CD14-positive monocyte (primary cell): ENCODE measurements around the gene ANKRD55. TPM values are rescaled to one million over a fixed set of nuclear protein-coding genes. Genes with fewer than 3 reads are reported as not detected.

Source experiments
- DNase-seq, 3 donors: peaks; one replicate each; pipeline ENCODE4 v3.0.0-alpha.2; 2011 to 2022
- H2AFZ ChIP-seq: 2 replicates; pipeline ENCODE4 v1.6.0; 2012; ENCODE audit warnings: mild to moderate bottlenecking, low read depth, low read length, inconsistent platforms; ENCODE audit not compliant: insufficient read depth, poor library complexity, severe bottlenecking
- H3K27ac ChIP-seq, 2 donors: 1 replicate in 1 of 2; 2 replicates in 1 of 2; pipeline ENCODE4 v1.5.1; 2012 to 2013; ENCODE audit warnings: low read length in 2 of 2, control low read depth in 1 of 2, inconsistent platforms in 1 of 2, low read depth in 1 of 2, mild to moderate bottlenecking in 1 of 2
- H3K27me3 ChIP-seq, 2 donors: one replicate each; pipeline versions ENCODE4 v1.6.0 to v1.6.1; 2011 to 2013; ENCODE audit warnings: low read length in 2 of 2; ENCODE audit not compliant: control insufficient read depth in 2 of 2, insufficient read depth in 2 of 2
- H3K36me3 ChIP-seq, 2 donors: replicated peaks in 1 of 2; 1 replicate in 1 of 2; 2 replicates in 1 of 2; pipeline versions ENCODE4 v1.5.1 to v1.6.1; 2012 to 2013; ENCODE audit warnings: low read length in 2 of 2, control low read depth in 1 of 2, inconsistent platforms in 1 of 2, mild to moderate bottlenecking in 1 of 2; ENCODE audit not compliant: insufficient read depth in 2 of 2, control insufficient read depth in 1 of 2
- H3K4me1 ChIP-seq, 2 donors: 1 replicate in 1 of 2; 2 replicates in 1 of 2; pipeline versions ENCODE4 v1.5.1 to v1.6.1; 2012 to 2013; ENCODE audit warnings: low read length in 2 of 2, control low read depth in 1 of 2, inconsistent platforms in 1 of 2, mild to moderate bottlenecking in 1 of 2, moderate library complexity in 1 of 2; ENCODE audit not compliant: insufficient read depth in 2 of 2, control insufficient read depth in 1 of 2
- H3K4me2 ChIP-seq: replicated peaks from 2 replicates; pipeline ENCODE3; 2012; ENCODE audit warnings: low read length, moderate library complexity, mild to moderate bottlenecking; ENCODE audit not compliant: poor library complexity, severe bottlenecking; ENCODE audit errors: extremely low read depth
- H3K4me3 ChIP-seq, 3 experiments: fragments of 200-600 bp in 1 of 3; sonication (generic) in 1 of 3; replicated peaks in 1 of 3; 1 replicate in 2 of 3; 2 replicates in 1 of 3; pipeline ENCODE4 v1.5.1; 2011 to 2013; ENCODE audit warnings: low read length in 3 of 3, mild to moderate bottlenecking in 3 of 3, control low read depth in 2 of 3, low read depth in 2 of 3, inconsistent platforms in 1 of 3, moderate library complexity in 1 of 3
- H3K79me2 ChIP-seq: 2 replicates; pipeline ENCODE4 v1.6.0; 2012; ENCODE audit warnings: mild to moderate bottlenecking, control low read depth, inconsistent platforms, low read length, moderate library complexity; ENCODE audit not compliant: insufficient read depth
- H3K9ac ChIP-seq: 2 replicates; pipeline ENCODE4 v1.6.0; 2017; ENCODE audit warnings: low read length, mild to moderate bottlenecking; ENCODE audit not compliant: insufficient read depth, poor library complexity, severe bottlenecking
- H3K9me3 ChIP-seq, 2 donors: replicated peaks in 1 of 2; 1 replicate in 1 of 2; 2 replicates in 1 of 2; pipeline versions ENCODE4 v1.5.1 to v1.6.1; 2012 to 2013; ENCODE audit warnings: low read length in 2 of 2, control low read depth in 1 of 2; ENCODE audit not compliant: control insufficient read depth in 1 of 2, insufficient read depth in 1 of 2
- H4K20me1 ChIP-seq: 2 replicates; pipeline ENCODE4 v1.6.0; 2012; ENCODE audit warnings: mild to moderate bottlenecking, low read length, control low read depth, moderate library complexity; ENCODE audit not compliant: insufficient read depth
- H3K27ac Mint-ChIP-seq, 7 donors: one replicate each; pipeline ENCODE4 v1.8.0; 2020; ENCODE audit warnings: mild to moderate bottlenecking in 7 of 7, mixed read lengths in 7 of 7, moderate library complexity in 6 of 7, inconsistent platforms in 2 of 7
- H3K27me3 Mint-ChIP-seq, 3 donors: one replicate each; pipeline ENCODE4 v1.8.0; 2021 to 2022; ENCODE audit warnings: low read depth in 3 of 3, mild to moderate bottlenecking in 3 of 3, mixed read lengths in 3 of 3, moderate library complexity in 3 of 3, inconsistent platforms in 1 of 3
- H3K36me3 Mint-ChIP-seq, 2 donors: one replicate each; pipeline ENCODE4 v1.8.0; 2020; ENCODE audit warnings: mixed read lengths in 2 of 2, inconsistent platforms in 1 of 2, mild to moderate bottlenecking in 1 of 2
- H3K4me1 Mint-ChIP-seq: one replicate; pipeline ENCODE4 v1.8.0; 2020; ENCODE audit warnings: mild to moderate bottlenecking, mixed read lengths
- H3K4me3 Mint-ChIP-seq, 2 donors: one replicate each; pipeline ENCODE4 v1.8.0; 2020; ENCODE audit warnings: mild to moderate bottlenecking in 2 of 2, mixed read lengths in 2 of 2, moderate library complexity in 1 of 2
- H3K9me3 Mint-ChIP-seq, 7 donors: one replicate each; pipeline ENCODE4 v1.8.0; 2020 to 2022; ENCODE audit warnings: mixed read lengths in 7 of 7, mild to moderate bottlenecking in 6 of 7, moderate library complexity in 6 of 7, inconsistent platforms in 2 of 7
- CTCF ChIP-seq: fragments of 200-600 bp; IDR thresholded peaks from one replicate; pipeline ENCODE4 v1.8.0; 2022; ENCODE audit warnings: antibody characterized with exemption, mild to moderate bottlenecking
- WGBS: methylation state at CpG from one replicate; pipeline ENCODE4 v1.1.5; 2013; ENCODE audit warnings: missing lambda C conversion rate; ENCODE audit not compliant: insufficient coverage; 5-methylcytosine and 5-hydroxymethylcytosine counted together
- intact Hi-C, 2 donors: fragments of 100-400 bp; cut with micrococcal nuclease; formaldehyde crosslinking; loops; one replicate each; pipeline versions ENCODE4 v1.15.0 to v1.15.1; 2023
- polyA plus RNA-seq, 3 donors: library from polyadenylated mRNA; depleted of rRNA in 1 of 3; unstranded in 2 of 3; stranded (reverse) in 1 of 3; fragments of 300-500 nt in 2 of 3; fragments of >200 nt in 1 of 3; fragmentation: Illumina TruSeq in 2 of 3; gene quantifications; 1 replicate in 2 of 3; 2 replicates in 1 of 3; pipeline ENCODE4 v1.2.3, GENCODE V29; 2012 to 2021

ANKRD55 gene
- polyA plus RNA-seq, 3 donors: 0.20 to 0.55 (median 0.28) TPM

GRCh38 chr5:56076486-56076885, 156.6 kb downstream of the ANKRD55 start:
- no CpG with 5 or more reads among the region's 3 CpGs for WGBS
- no peak for DNase-seq
- Mint-ChIP-seq H3K36me3 (no peaks in the 10 kb centered on the region), H3K27ac (no peak overlapping the region), H3K4me1 (peaks cover 55% of the 10 kb centered on the region), H3K27me3 (peaks cover 1 to 16% (median 3%) of the 10 kb centered on the region in 3 donors), H3K4me3 (no peak overlapping the region), H3K9me3 (no peaks in the 10 kb centered on the region)
- H3K36me3 ChIP-seq: no peaks in the 10 kb centered on the region
- H3K4me1 ChIP-seq: peaks cover 41 to 55% of the 10 kb centered on the region in 2 donors
- H3K4me3 ChIP-seq: no peak overlapping the region
- no peak overlapping the region for H3K27ac ChIP-seq
- H3K79me2 ChIP-seq: no peaks in the 10 kb centered on the region
- no peak for TF ChIP-seq CTCF
- H3K27me3 ChIP-seq: no peaks in the 10 kb centered on the region
- H4K20me1 ChIP-seq: no peaks in the 10 kb centered on the region
- no peaks in the 10 kb centered on the region for H3K9me3 ChIP-seq
- H2AFZ ChIP-seq: no peak overlapping the region
- intact Hi-C loops: loop anchor here (10.0 kb wide), 2 partner anchors 68 to 108 kb away; no protein-coding TSS in a partner anchor
- H3K4me2 ChIP-seq: no peak overlapping the region
- H3K9ac ChIP-seq: no peak overlapping the region

GRCh38 chr5:56075361-56075760, 157.8 kb downstream of the ANKRD55 start:
- no peak for DNase-seq
- no peaks in the 10 kb centered on the region for H3K27me3 ChIP-seq
- no peak overlapping the region for H3K4me2 ChIP-seq
- H3K4me3 ChIP-seq: no peak overlapping the region
- WGBS: 100% methylated on average over 1 of the region's 2 CpGs
- no peaks in the 10 kb centered on the region for H3K36me3 ChIP-seq
- Mint-ChIP-seq H3K27ac (no peak overlapping the region), H3K4me1 (peaks cover 55% of the 10 kb centered on the region), H3K27me3 (peaks cover 1 to 16% (median 3%) of the 10 kb centered on the region in 3 donors), H3K9me3 (no peaks in the 10 kb centered on the region), H3K36me3 (no peaks in the 10 kb centered on the region), H3K4me3 (no peak overlapping the region)
- no peaks in the 10 kb centered on the region for H3K79me2 ChIP-seq
- H4K20me1 ChIP-seq: no peaks in the 10 kb centered on the region
- peaks cover 42 to 56% of the 10 kb centered on the region in 2 donors for H3K4me1 ChIP-seq
- H3K27ac ChIP-seq: no peak overlapping the region
- no peaks in the 10 kb centered on the region for H3K9me3 ChIP-seq
- no peak overlapping the region for H2AFZ ChIP-seq
- intact Hi-C loops: loop anchor here (10.0 kb wide), 2 partner anchors 69 to 109 kb away; no protein-coding TSS in a partner anchor
- H3K9ac ChIP-seq: no peak overlapping the region
- no peak for TF ChIP-seq CTCF
